H1 (cell line): Measurements from ENCODE around the gene MTX2. TPM values are rescaled to one million over a fixed set of nuclear protein-coding genes. Genes with fewer than 3 reads are reported as not detected.

Experiments used
- CTCF ChIA-PET: fragments of 300-600 bp; sonication (Branson Sonifier 250); formaldehyde crosslinking; loops from one replicate; lab custom pipeline; 2021; ENCODE audit not compliant: partially characterized antibody; lab: Charles Lee
- POLR2A ChIA-PET: fragments of 300-600 bp; sonication (Branson Sonifier 250); formaldehyde crosslinking; loops from one replicate; lab custom pipeline; 2021; ENCODE audit warnings: inconsistent platforms; ENCODE audit not compliant: partially characterized antibody; lab: Charles Lee
- DNase-seq, 2 experiments: peaks; one replicate each; pipeline versions ENCODE4 v3.0.0 to v3.0.0-alpha.2; 2010 to 2022; ENCODE audit warnings: low spot score in 2 of 2, low read depth in 1 of 2, mixed read lengths in 1 of 2
- FAIRE-seq: peaks from 2 replicates; lab custom pipeline; 2011; peaks lifted over from hg19 to GRCh38; lab: Jason Lieb, UNC
- H2AFZ ChIP-seq: 2 replicates; pipeline ENCODE4 v1.8.1; 2012; ENCODE audit warnings: low read length, inconsistent platforms
- H2AK5ac ChIP-seq: 2 replicates; pipeline ENCODE4 v1.6.1; 2013; ENCODE audit warnings: low read depth, low read length
- H2BK120ac ChIP-seq: replicated peaks from 2 replicates; pipeline ENCODE3; 2013; ENCODE audit warnings: low read depth, low read length, inconsistent platforms
- H2BK12ac ChIP-seq: 2 replicates; pipeline ENCODE4 v1.6.1; 2013; ENCODE audit warnings: low read depth, low read length
- H2BK15ac ChIP-seq: 2 replicates; pipeline ENCODE4 v1.6.1; 2013; ENCODE audit warnings: low read length
- H2BK20ac ChIP-seq: 2 replicates; pipeline ENCODE4 v1.6.1; 2013; ENCODE audit warnings: low read length
- H2BK5ac ChIP-seq: 2 replicates; pipeline ENCODE4 v1.6.1; 2013; ENCODE audit warnings: low read depth, low read length
- H3K14ac ChIP-seq: 2 replicates; pipeline ENCODE4 v1.6.1; 2013; ENCODE audit warnings: inconsistent platforms; ENCODE audit not compliant: insufficient read length
- H3K18ac ChIP-seq: 2 replicates; pipeline ENCODE4 v1.6.1; 2013; ENCODE audit warnings: low read length; ENCODE audit errors: extremely low read depth
- H3K23ac ChIP-seq: 2 replicates; pipeline ENCODE4 v1.6.1; 2013; ENCODE audit warnings: inconsistent platforms; ENCODE audit not compliant: insufficient read length
- H3K23me2 ChIP-seq: 2 replicates; pipeline ENCODE4 v1.6.1; 2013; ENCODE audit warnings: low read depth, low read length
- H3K27ac ChIP-seq: 2 replicates; pipeline ENCODE4 v1.6.1; 2011; ENCODE audit warnings: low read depth, low read length, inconsistent platforms
- H3K27me3 ChIP-seq, 4 experiments: replicated peaks in 1 of 4; 1 replicate in 1 of 4; 2 replicates in 3 of 4; pipeline versions ENCODE4 v1.6.1 to v1.8.1; 2011 to 2013; ENCODE audit warnings: low read length in 3 of 4, mild to moderate bottlenecking in 3 of 4, inconsistent platforms in 2 of 4, mixed read lengths in 2 of 4, moderate library complexity in 1 of 4; ENCODE audit not compliant: control insufficient read depth in 3 of 4, insufficient read depth in 3 of 4; ENCODE audit errors: extremely low read depth in 1 of 4
- H3K36me3 ChIP-seq, 4 experiments: 2 replicates each; pipeline versions ENCODE4 v1.6.1 to v1.8.1; 2011 to 2013; ENCODE audit warnings: mild to moderate bottlenecking in 4 of 4, low read length in 3 of 4, moderate library complexity in 2 of 4, control low read depth in 1 of 4, inconsistent platforms in 1 of 4; ENCODE audit not compliant: insufficient read depth in 4 of 4, control insufficient read depth in 2 of 4
- H3K4ac ChIP-seq: replicated peaks from 2 replicates; pipeline ENCODE3; 2013; ENCODE audit warnings: low read length, low read depth, mixed read lengths, inconsistent platforms; ENCODE audit not compliant: insufficient read length
- H3K4me1 ChIP-seq, 4 experiments: replicated peaks in 1 of 4; 1 replicate in 1 of 4; 2 replicates in 3 of 4; pipeline versions ENCODE4 v1.6.1 to v1.8.1; 2011 to 2013; ENCODE audit warnings: low read length in 3 of 4, inconsistent platforms in 2 of 4, mixed read lengths in 1 of 4; ENCODE audit not compliant: insufficient read depth in 4 of 4, control insufficient read depth in 3 of 4
- H3K4me2 ChIP-seq, 2 experiments: 2 replicates each; pipeline versions ENCODE4 v1.6.1 to v1.8.1; 2011 to 2013; ENCODE audit warnings: low read depth in 2 of 2, low read length in 2 of 2, control low read depth in 1 of 2, inconsistent platforms in 1 of 2, mild to moderate bottlenecking in 1 of 2; ENCODE audit not compliant: insufficient read depth in 1 of 2
- H3K4me3 ChIP-seq, 4 experiments: fragments of 200-600, 300-600 bp in 1 of 4; sonication (generic), shearing (Covaris generic), sonication (Bioruptor Twin) in 1 of 4; 2 replicates each; pipeline versions ENCODE4 v1.5.1 to v1.8.1; 2011 to 2016; ENCODE audit warnings: low read length in 4 of 4, low read depth in 3 of 4, control low read depth in 2 of 4, inconsistent platforms in 2 of 4, mild to moderate bottlenecking in 2 of 4, mixed read lengths in 1 of 4, moderate library complexity in 1 of 4; ENCODE audit not compliant: insufficient read depth in 2 of 4; ENCODE audit errors: extremely low read depth in 1 of 4
- H3K56ac ChIP-seq: replicated peaks from 2 replicates; pipeline ENCODE3; 2013; ENCODE audit warnings: low read depth, mild to moderate bottlenecking, mixed read lengths, low read length, inconsistent platforms; ENCODE audit not compliant: insufficient read length
- H3K79me1 ChIP-seq: 2 replicates; pipeline ENCODE4 v1.6.1; 2013; ENCODE audit warnings: low read depth, low read length, control low read depth
- H3K79me2 ChIP-seq, 2 experiments: 2 replicates each; pipeline versions ENCODE4 v1.6.1 to v1.8.1; 2012 to 2013; ENCODE audit warnings: low read length in 2 of 2, mild to moderate bottlenecking in 2 of 2, inconsistent platforms in 1 of 2; ENCODE audit not compliant: insufficient read depth in 2 of 2, control insufficient read depth in 1 of 2
- H3K9ac ChIP-seq, 4 experiments: replicated peaks in 1 of 4; 1 replicate in 1 of 4; 2 replicates in 3 of 4; pipeline versions ENCODE4 v1.6.1 to v1.8.1; 2011 to 2013; ENCODE audit warnings: low read depth in 3 of 4, low read length in 3 of 4, control low read depth in 2 of 4, mild to moderate bottlenecking in 2 of 4, moderate library complexity in 2 of 4, inconsistent platforms in 1 of 4; ENCODE audit errors: extremely low read depth in 1 of 4
- H3K9me3 ChIP-seq, 2 experiments: 2 replicates each; pipeline versions ENCODE4 v1.6.1 to v1.8.1; 2012 to 2013; ENCODE audit warnings: mild to moderate bottlenecking in 2 of 2, moderate library complexity in 2 of 2, control low read depth in 1 of 2, inconsistent platforms in 1 of 2, low read depth in 1 of 2, low read length in 1 of 2, mixed read lengths in 1 of 2; ENCODE audit not compliant: insufficient read depth in 2 of 2
- H4K20me1 ChIP-seq, 2 experiments: replicated peaks in 1 of 2; 2 replicates each; pipeline versions ENCODE3 to v1.8.1; 2011 to 2013; ENCODE audit warnings: inconsistent platforms in 2 of 2, low read length in 2 of 2, mild to moderate bottlenecking in 1 of 2; ENCODE audit not compliant: insufficient read depth in 2 of 2, control insufficient read depth in 1 of 2
- H4K5ac ChIP-seq: 2 replicates; pipeline ENCODE4 v1.6.1; 2013; ENCODE audit warnings: low read length, low read depth, mixed read lengths, inconsistent platforms; ENCODE audit not compliant: insufficient read length
- H4K8ac ChIP-seq: 2 replicates; pipeline ENCODE4 v1.8.0; 2013; ENCODE audit warnings: mild to moderate bottlenecking, moderate library complexity, low read length, inconsistent platforms; ENCODE audit not compliant: insufficient read depth; ENCODE audit errors: extremely low read depth
- H4K91ac ChIP-seq: replicated peaks from 2 replicates; pipeline ENCODE3; 2013; ENCODE audit warnings: low read length, mixed read lengths, inconsistent platforms; ENCODE audit not compliant: insufficient read length
- BCL11A ChIP-seq, 2 experiments: IDR thresholded peaks; one replicate each; pipeline ENCODE4 v1.6.1; 2011; ENCODE audit warnings: low read depth in 2 of 2, low read length in 2 of 2, mild to moderate bottlenecking in 2 of 2
- BRCA1 ChIP-seq: IDR thresholded peaks from 2 replicates; pipeline ENCODE4 v1.6.1; 2012; ENCODE audit warnings: low read depth, low read length, improper control_type of control experiment
- CEBPB ChIP-seq: IDR thresholded peaks from 2 replicates; pipeline ENCODE4 v1.6.1; 2012; ENCODE audit warnings: low read depth, low read length
- CHD1 ChIP-seq: IDR thresholded peaks from 2 replicates; pipeline ENCODE4 v1.6.1; 2012; ENCODE audit warnings: low read depth, low read length, improper control_type of control experiment
- CREB1 ChIP-seq: IDR thresholded peaks from 2 replicates; pipeline ENCODE4 v1.6.1; 2012; ENCODE audit warnings: inconsistent platforms
- EGR1 ChIP-seq: IDR thresholded peaks from 2 replicates; pipeline ENCODE4 v1.6.1; 2011; ENCODE audit warnings: low read depth, low read length, borderline replicate concordance
- EZH2 ChIP-seq: fragments of 200-600 bp; sonication (generic); IDR thresholded peaks from 2 replicates; pipeline ENCODE4 v1.7.1; 2012; ENCODE audit warnings: low read depth, mild to moderate bottlenecking, moderate library complexity, low read length, inconsistent platforms; ENCODE audit not compliant: severe bottlenecking
- POLR2A ChIP-seq, 2 experiments: IDR thresholded peaks; 1 replicate in 1 of 2; 2 replicates in 1 of 2; pipeline ENCODE4 v1.6.1; 2011; ENCODE audit warnings: low read depth in 2 of 2, low read length in 2 of 2, mild to moderate bottlenecking in 2 of 2; ENCODE audit errors: control extremely low read depth in 1 of 2
- RBBP5 ChIP-seq: IDR thresholded peaks from 2 replicates; pipeline ENCODE4 v1.7.1; 2012; ENCODE audit warnings: low read depth, mild to moderate bottlenecking, inconsistent platforms, low read length, moderate library complexity, borderline replicate concordance
- RFX5 ChIP-seq: IDR thresholded peaks from 2 replicates; pipeline ENCODE4 v1.6.1; 2011; ENCODE audit warnings: low read depth, low read length, improper control_type of control experiment, borderline replicate concordance
- RXRA ChIP-seq: IDR thresholded peaks from 2 replicates; pipeline ENCODE4 v1.6.1; 2011; ENCODE audit warnings: low read depth, mild to moderate bottlenecking, low read length, moderate library complexity; ENCODE audit not compliant: insufficient read depth
- SIX5 ChIP-seq: IDR thresholded peaks from 2 replicates; pipeline ENCODE4 v1.6.1; 2011; ENCODE audit warnings: mild to moderate bottlenecking, low read depth, low read length
- WGBS, 2 experiments: shearing (Covaris generic) in 1 of 2; methylation state at CpG; one replicate each; pipeline versions ENCODE4 v1.1.6 to v1.1.7; 2013 to 2015; ENCODE audit warnings: low lambda C conversion rate in 2 of 2, mixed read lengths in 2 of 2, inconsistent platforms in 1 of 2, low coverage in 1 of 2, missing lambda C conversion rate in 1 of 2; ENCODE audit not compliant: insufficient replicate concordance in 2 of 2, insufficient coverage in 1 of 2, insufficient read length in 1 of 2; ENCODE audit errors: extremely low coverage in 1 of 2, missing lambda C conversion rate in 1 of 2; 5-methylcytosine and 5-hydroxymethylcytosine counted together
- polyA plus RNA-seq, 7 experiments: library from polyadenylated mRNA; depleted of rRNA in 3 of 7; stranded (reverse) in 5 of 7; unstranded in 2 of 7; fragments of >200 nt in 5 of 7; fragments of 200-250 nt in 2 of 7; gene quantifications; 1 replicate in 5 of 7; 2 replicates in 1 of 7; 4 replicates in 1 of 7; pipeline versions ENCODE4 v1.2.1 to v1.2.3, GENCODE V29; 2011 to 2013; ENCODE audit warnings: missing spikeins in 2 of 7, mixed read lengths in 2 of 7
- total RNA-seq: library from RNA; stranded (reverse); fragmentation: NEBNext Ultra II Directional; extraction: Animal tissue kit (Norgen Biotek cat#: 25700); gene quantifications from 2 replicates; pipeline ENCODE4 v1.2.1, GENCODE V29; 2021

Gene MTX2
- total and polyA plus RNA-seq, 2 of the 8 experiments (the other 6 are each of a cell fraction or from before 2014, with no cell fraction given) = 33.5 to 38.3 TPM

- Histone ChIP-seq H2BK20ac (no peak overlapping the region), H3K79me1 (no peaks in the 10 kb centered on the region), H4K91ac (no peak overlapping the region), H3K18ac (no peak overlapping the region), H3K4me3 (no peak overlapping the region), H3K23ac (no peak overlapping the region), H3K4ac (no peak overlapping the region), H2BK120ac (no peak overlapping the region), H3K36me3 (no peaks in the 10 kb centered on the region), H3K27me3 (no peaks in the 10 kb centered on the region), H3K9ac (no peak overlapping the region), H2BK15ac (no peak overlapping the region), H4K5ac (no peak overlapping the region), H3K14ac (no peak overlapping the region), H2BK12ac (no peak overlapping the region), H3K79me2 (no peaks in the 10 kb centered on the region), H3K27ac (no peak overlapping the region), H3K56ac (no peak overlapping the region), H3K4me2 (no peak overlapping the region), H4K8ac (no peak overlapping the region), H2AFZ (no peak overlapping the region), H3K4me1 (no peaks in the 10 kb centered on the region), H2BK5ac (no peak overlapping the region), H4K20me1 (no peaks in the 10 kb centered on the region), H3K23me2 (no peaks in the 10 kb centered on the region), H2AK5ac (no peak overlapping the region), H3K9me3 (no peaks in the 10 kb centered on the region)
- FAIRE-seq = no peak
- ChIA-PET CTCF (interaction anchor here (0.8 kb wide), 1 partner anchor 18 kb away, joined by 4 read pairs; no protein-coding TSS in a partner anchor), POLR2A (no interaction called here)
- 93% methylated on average over 2 of the region's 2 CpGs; no CpG with 5 or more reads in 1 of the 2 experiments for WGBS, 2 experiments
- TF ChIP-seq EGR1 (no peak), EZH2 (no peak), POLR2A (IDR thresholded peaks at IDR 0.05; ENCODE audit: control extremely low read depth in 1 of 2, low read depth in 2 of 2, low read length in 2 of 2) (no peak), RBBP5 (no peak), CEBPB (no peak), BCL11A (IDR thresholded peaks at IDR 0.05; ENCODE audit: low read depth in 2 of 2, low read length in 2 of 2) (no peak), RFX5 (no peak), BRCA1 (no peak), CREB1 (no peak), CHD1 (no peak), RXRA (no peak), SIX5 (no peak)
- no peak for DNase-seq
Measured at GRCh38 chr2:176242276-176242675, 27.0 kb upstream of the MTX2 start.
